ENCODE results near the gene GPR107. TPM values are rescaled to one million over a fixed set of nuclear protein-coding genes. Genes with fewer than 3 reads are reported as not detected.

The GPR107 gene
- total RNA-seq, 1 donor from 2014 or later = 58.7 TPM

DNA sequence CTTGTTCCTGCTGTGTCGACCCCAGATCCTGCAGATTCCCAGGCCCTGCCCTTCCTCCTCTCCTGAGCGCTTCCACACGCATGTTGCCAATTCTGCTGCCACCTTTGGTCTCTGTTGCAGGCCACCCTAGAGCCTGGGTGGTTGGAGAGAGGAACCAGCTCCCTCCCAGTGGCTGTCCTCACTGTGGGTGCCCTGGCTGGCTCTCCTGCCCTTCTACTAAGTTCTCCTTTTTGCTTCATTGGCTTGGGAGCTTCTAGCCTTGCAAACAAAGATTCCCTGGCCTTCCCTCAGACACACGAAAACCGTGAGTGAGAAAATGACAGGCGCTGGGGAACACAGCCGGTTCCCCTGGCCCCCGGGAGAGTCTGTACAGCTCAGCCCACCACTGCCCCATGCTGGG, 104.3 kb downstream of the GPR107 start:
- DNase-seq (ENCODE audit: low read depth) = no peak
- H3K27me3 ChIP-seq (ENCODE audit: insufficient read depth, low read length) = no peaks in the 10 kb centered on the region
- H3K4me1 ChIP-seq (ENCODE audit: insufficient read depth, low read length) = no peaks in the 10 kb centered on the region
- no peaks in the 10 kb centered on the region for H3K4me1 Mint-ChIP-seq (ENCODE audit: low read depth, unreplicated experiment)
- peaks cover 1% of the 10 kb centered on the region for H3K27me3 Mint-ChIP-seq (ENCODE audit: low read depth, unreplicated experiment)
- no peak overlapping the region for H3K4me2 ChIP-seq (ENCODE audit: low read length)
- no peak overlapping the region for H2AFZ ChIP-seq (ENCODE audit: low read depth, low read length)
- TF ChIP-seq, protein P1, sequence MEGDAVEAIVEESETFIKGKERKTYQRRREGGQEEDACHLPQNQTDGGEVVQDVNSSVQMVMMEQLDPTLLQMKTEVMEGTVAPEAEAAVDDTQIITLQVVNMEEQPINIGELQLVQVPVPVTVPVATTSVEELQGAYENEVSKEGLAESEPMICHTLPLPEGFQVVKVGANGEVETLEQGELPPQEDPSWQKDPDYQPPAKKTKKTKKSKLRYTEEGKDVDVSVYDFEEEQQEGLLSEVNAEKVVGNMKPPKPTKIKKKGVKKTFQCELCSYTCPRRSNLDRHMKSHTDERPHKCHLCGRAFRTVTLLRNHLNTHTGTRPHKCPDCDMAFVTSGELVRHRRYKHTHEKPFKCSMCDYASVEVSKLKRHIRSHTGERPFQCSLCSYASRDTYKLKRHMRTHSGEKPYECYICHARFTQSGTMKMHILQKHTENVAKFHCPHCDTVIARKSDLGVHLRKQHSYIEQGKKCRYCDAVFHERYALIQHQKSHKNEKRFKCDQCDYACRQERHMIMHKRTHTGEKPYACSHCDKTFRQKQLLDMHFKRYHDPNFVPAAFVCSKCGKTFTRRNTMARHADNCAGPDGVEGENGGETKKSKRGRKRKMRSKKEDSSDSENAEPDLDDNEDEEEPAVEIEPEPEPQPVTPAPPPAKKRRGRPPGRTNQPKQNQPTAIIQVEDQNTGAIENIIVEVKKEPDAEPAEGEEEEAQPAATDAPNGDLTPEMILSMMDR (IDR thresholded peaks at IDR 0.05; ENCODE audit: insufficient read depth, low read depth, low read length) = no peak
- no peak for TF ChIP-seq EZH2 (IDR thresholded peaks at IDR 0.05; ENCODE audit: insufficient read depth, low read length)
- H3K4me3 ChIP-seq (ENCODE audit: insufficient read depth, low read depth, low read length) = no peak overlapping the region
- no peaks in the 10 kb centered on the region for H4K20me1 ChIP-seq (ENCODE audit: insufficient read depth, low read length)
- no peaks in the 10 kb centered on the region for H3K9me3 Mint-ChIP-seq (ENCODE audit: unreplicated experiment)
- H3K27ac ChIP-seq (ENCODE audit: low read depth, low read length) = no peak overlapping the region
- H3K27ac Mint-ChIP-seq (ENCODE audit: unreplicated experiment) = no peak overlapping the region
- no peaks in the 10 kb centered on the region for H3K79me2 ChIP-seq (ENCODE audit: insufficient read depth, low read length)
- no peak for FAIRE-seq
- no peaks in the 10 kb centered on the region for H3K36me3 Mint-ChIP-seq (ENCODE audit: low read depth, unreplicated experiment)
- no peaks in the 10 kb centered on the region for H3K36me3 ChIP-seq (ENCODE audit: insufficient read depth, low read length)
- no peak overlapping the region for H3K4me3 Mint-ChIP-seq (ENCODE audit: unreplicated experiment)
- no peak overlapping the region for H3K9ac ChIP-seq (ENCODE audit: low read length)
- H3K9me3 ChIP-seq (ENCODE audit: insufficient read depth, low read depth, low read length) = no peaks in the 10 kb centered on the region

DNA sequence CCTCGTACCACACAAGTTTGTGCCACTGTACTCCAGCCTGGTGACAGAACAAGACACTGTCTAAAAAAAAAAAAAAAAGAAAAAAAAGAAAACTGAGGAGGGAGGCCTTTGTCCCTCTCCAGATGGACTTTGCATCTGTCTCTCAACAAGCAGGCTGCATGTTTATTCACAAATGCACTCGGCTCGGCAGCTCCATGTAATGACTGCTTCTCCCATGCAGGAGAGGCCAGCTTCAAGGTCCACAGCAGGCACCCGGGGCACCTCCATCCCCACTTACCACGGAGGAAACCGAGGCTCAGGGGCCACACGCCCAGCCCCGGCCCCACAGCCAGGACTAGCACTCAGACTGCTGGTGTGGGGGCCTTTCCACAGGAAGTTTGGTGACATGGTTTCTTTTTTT, 105.4 kb downstream of the GPR107 start:
- H3K9me3 ChIP-seq (ENCODE audit: insufficient read depth, low read depth, low read length) = no peaks in the 10 kb centered on the region
- no peak overlapping the region for H2AFZ ChIP-seq (ENCODE audit: low read depth, low read length)
- no peak overlapping the region for H3K27ac ChIP-seq (ENCODE audit: low read depth, low read length)
- H3K4me3 ChIP-seq (ENCODE audit: insufficient read depth, low read depth, low read length) = no peak overlapping the region
- Mint-ChIP-seq H3K27ac (ENCODE audit: unreplicated experiment) (no peak overlapping the region), H3K9me3 (ENCODE audit: unreplicated experiment) (no peaks in the 10 kb centered on the region), H3K4me1 (ENCODE audit: low read depth, unreplicated experiment) (no peaks in the 10 kb centered on the region), H3K36me3 (ENCODE audit: low read depth, unreplicated experiment) (no peaks in the 10 kb centered on the region), H3K27me3 (ENCODE audit: low read depth, unreplicated experiment) (peaks cover 1% of the 10 kb centered on the region), H3K4me3 (ENCODE audit: unreplicated experiment) (no peak overlapping the region)
- no peak for FAIRE-seq
- no peak for DNase-seq (ENCODE audit: low read depth)
- H3K4me1 ChIP-seq (ENCODE audit: insufficient read depth, low read length) = no peaks in the 10 kb centered on the region
- H4K20me1 ChIP-seq (ENCODE audit: insufficient read depth, low read length) = no peaks in the 10 kb centered on the region
- TF ChIP-seq EZH2 (IDR thresholded peaks at IDR 0.05; ENCODE audit: insufficient read depth, low read length) = no peak
- TF ChIP-seq, protein P1 (IDR thresholded peaks at IDR 0.05; ENCODE audit: insufficient read depth, low read depth, low read length) = no peak
- H3K79me2 ChIP-seq (ENCODE audit: insufficient read depth, low read length) = no peaks in the 10 kb centered on the region
- H3K4me2 ChIP-seq (ENCODE audit: low read length) = no peak overlapping the region
- no peaks in the 10 kb centered on the region for H3K27me3 ChIP-seq (ENCODE audit: insufficient read depth, low read length)
- no peak overlapping the region for H3K9ac ChIP-seq (ENCODE audit: low read length)
- H3K36me3 ChIP-seq (ENCODE audit: insufficient read depth, low read length) = no peaks in the 10 kb centered on the region

DNA sequence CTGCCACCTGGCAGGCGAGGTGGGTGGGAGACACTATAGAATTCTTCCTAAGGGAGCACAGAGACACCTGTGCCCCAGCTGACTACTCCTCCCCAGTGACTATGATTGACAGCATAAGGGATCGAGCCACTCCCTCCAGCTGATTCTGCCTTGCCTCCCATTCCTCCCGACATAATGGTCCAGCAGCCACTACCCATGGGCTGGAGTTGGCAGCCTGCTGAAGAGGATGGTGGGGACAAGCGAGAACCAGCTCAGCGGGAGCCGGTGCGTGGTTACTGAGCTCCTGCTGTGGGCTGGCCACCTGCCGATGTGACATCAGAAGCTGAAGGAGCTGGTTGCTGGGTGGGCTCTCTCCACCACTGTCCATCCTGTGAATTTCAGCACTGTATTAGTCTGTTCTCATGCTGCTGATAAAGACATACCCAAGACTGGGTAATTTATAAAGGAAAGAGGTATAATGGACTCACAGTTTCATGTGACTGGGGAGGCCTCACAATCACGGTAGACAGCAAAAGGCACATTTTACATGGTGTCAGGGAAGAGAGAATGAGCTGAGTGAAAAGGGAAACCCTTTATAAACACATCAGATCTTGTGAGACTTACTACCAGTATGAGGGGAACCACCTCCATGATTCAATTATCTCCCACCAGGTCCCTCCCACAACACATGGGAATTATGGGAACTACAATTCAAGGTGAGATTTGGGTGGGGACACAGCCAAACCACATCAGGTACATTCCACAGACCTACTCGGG, 106.4 kb downstream of the GPR107 start:
- Histone ChIP-seq H3K79me2 (ENCODE audit: insufficient read depth, low read length) (no peaks in the 10 kb centered on the region), H3K4me1 (ENCODE audit: insufficient read depth, low read length) (no peaks in the 10 kb centered on the region), H3K36me3 (ENCODE audit: insufficient read depth, low read length) (no peaks in the 10 kb centered on the region), H3K27me3 (ENCODE audit: insufficient read depth, low read length) (no peaks in the 10 kb centered on the region), H2AFZ (ENCODE audit: low read depth, low read length) (no peak overlapping the region), H3K9ac (ENCODE audit: low read length) (no peak overlapping the region), H4K20me1 (ENCODE audit: insufficient read depth, low read length) (no peaks in the 10 kb centered on the region), H3K4me3 (ENCODE audit: insufficient read depth, low read depth, low read length) (no peak overlapping the region), H3K9me3 (ENCODE audit: insufficient read depth, low read depth, low read length) (no peaks in the 10 kb centered on the region), H3K4me2 (ENCODE audit: low read length) (no peak overlapping the region), H3K27ac (ENCODE audit: low read depth, low read length) (no peak overlapping the region)
- Mint-ChIP-seq H3K27me3 (ENCODE audit: low read depth, unreplicated experiment) (peaks cover 1% of the 10 kb centered on the region), H3K9me3 (ENCODE audit: unreplicated experiment) (no peaks in the 10 kb centered on the region), H3K36me3 (ENCODE audit: low read depth, unreplicated experiment) (no peaks in the 10 kb centered on the region), H3K4me3 (ENCODE audit: unreplicated experiment) (no peak overlapping the region), H3K4me1 (ENCODE audit: low read depth, unreplicated experiment) (no peaks in the 10 kb centered on the region), H3K27ac (ENCODE audit: unreplicated experiment) (no peak overlapping the region)
- TF ChIP-seq, protein P1 (IDR thresholded peaks at IDR 0.05; ENCODE audit: insufficient read depth, low read depth, low read length) = no peak
- no peak for TF ChIP-seq EZH2 (IDR thresholded peaks at IDR 0.05; ENCODE audit: insufficient read depth, low read length)
- FAIRE-seq (no peak), DNase-seq (ENCODE audit: low read depth) (no peak)

Data from astrocyte (in vitro differentiated cells and primary cell).